K562 (cell line): ENCODE data around the gene PLEKHA6. TPM values are rescaled to one million over a fixed set of nuclear protein-coding genes. Genes with fewer than 3 reads are reported as not detected.
A peak's percentile ranks its signal among the peaks of the same experiment; 100 is the strongest.

Source experiments
- BRD9 ChIP-seq: fragments of 450-650 bp; IDR thresholded peaks from 2 replicates; pipeline ENCODE4 v1.6.1; 2018; ENCODE audit warnings: low read depth; ENCODE audit not compliant: partially characterized antibody
- CEBPB ChIP-seq: fragments of 450-650 bp; IDR thresholded peaks from 2 replicates; pipeline ENCODE4 v1.6.1; 2016; ENCODE audit warnings: missing genetic modification characterization, missing compliant biosample characterization
- CEBPG ChIP-seq, 3 experiments: fragments of 200-800 bp in 1 of 3; sonication (Bioruptor generic) in 1 of 3; sonication (generic) in 1 of 3; formaldehyde crosslinking in 1 of 3; IDR thresholded peaks in 2 of 3; conservative IDR thresholded peaks in 1 of 3; 2 replicates each; pipeline versions ENCODE4 v1.6.1 to v1.8.0; 2016 to 2022; ENCODE audit warnings: missing compliant biosample characterization in 2 of 3, missing genetic modification characterization in 2 of 3, mild to moderate bottlenecking in 1 of 3, missing genetic modification reagents in 1 of 3
- CUX1 ChIP-seq: fragments of 200-800 bp; sonication (Bioruptor generic); IDR thresholded peaks from 2 replicates; pipeline ENCODE4 v1.6.1; 2016; ENCODE audit warnings: missing genetic modification characterization, missing compliant biosample characterization
- EGR1 ChIP-seq: fragments of 450-650 bp; conservative IDR thresholded peaks from 2 replicates; pipeline ENCODE4 v1.6.1; 2017; ENCODE audit warnings: mild to moderate bottlenecking
- GTF2A2 ChIP-seq: IDR thresholded peaks from 2 replicates; pipeline ENCODE4 v1.6.1; 2016; ENCODE audit warnings: mild to moderate bottlenecking, missing genetic modification characterization, missing compliant biosample characterization
- KDM4B ChIP-seq, 2 experiments: fragments of 450-650 bp in 1 of 2; sonication (generic) in 1 of 2; IDR thresholded peaks; 2 replicates each; pipeline ENCODE4 v1.6.1; 2016 to 2017; ENCODE audit warnings: borderline replicate concordance in 2 of 2, antibody characterized with exemption in 1 of 2, low read depth in 1 of 2, mild to moderate bottlenecking in 1 of 2
- PRMT5 ChIP-seq: sonication (generic); formaldehyde crosslinking; IDR thresholded peaks from 2 replicates; pipeline ENCODE4 v1.5.0; 2020; ENCODE audit warnings: missing genetic modification reagents
- RBM39 ChIP-seq: fragments of 200-400 bp; formaldehyde crosslinking; optimal IDR thresholded peaks from 2 replicates; pipeline ENCODE3; 2018; ENCODE audit warnings: low read depth, low read length
- SRSF3 ChIP-seq: fragments of 200-400 bp; formaldehyde crosslinking; IDR thresholded peaks from 2 replicates; pipeline ENCODE4 v1.6.1; 2016; ENCODE audit warnings: mild to moderate bottlenecking, low read length, moderate library complexity; ENCODE audit not compliant: insufficient read depth
- TCFL5 ChIP-seq: fragments of 250-450 bp; sonication (Bioruptor Pico); conservative IDR thresholded peaks from 2 replicates; pipeline ENCODE4 v1.6.1; 2021; ENCODE audit warnings: mild to moderate bottlenecking, moderate library complexity, matching md5 sums
- TSC22D4 ChIP-seq: fragments of 450-650 bp; IDR thresholded peaks from 2 replicates; pipeline ENCODE4 v1.6.1; 2016; ENCODE audit warnings: missing genetic modification characterization, missing biosample characterization, control low read depth
- ZNF239 ChIP-seq: fragments of 250-450 bp; sonication (Bioruptor Pico); IDR thresholded peaks from 2 replicates; pipeline ENCODE4 v1.4.0; 2020; ENCODE audit warnings: mild to moderate bottlenecking
- ZNF274 ChIP-seq: IDR thresholded peaks from 2 replicates; pipeline ENCODE4 v1.6.1; 2011; ENCODE audit warnings: low read depth, mild to moderate bottlenecking, low read length, moderate library complexity, borderline replicate concordance
- polyA plus RNA-seq, 8 experiments: library from polyadenylated mRNA; depleted of rRNA in 4 of 8; stranded (reverse) in 5 of 8; unstranded in 3 of 8; fragments of >200 nt; fragmentation: Nextera tagmentation in 2 of 8; fragmentation: Illumina TruSeq in 1 of 8; extraction: Ambion mirVana in 2 of 8; extraction: Trizol in 1 of 8; gene quantifications; 2 replicates each; pipeline versions ENCODE4 v1.2.1 to v1.2.3, GENCODE V29; 2011 to 2014; ENCODE audit warnings: inconsistent platforms in 1 of 8, missing spikeins in 1 of 8
- total RNA-seq, 7 experiments: library from RNA; depleted of rRNA in 6 of 7; stranded (reverse); fragments of >200 nt in 6 of 7; fragmentation: Illumina TruSeq in 2 of 7; extraction: Trizol in 2 of 7; gene quantifications; 2 replicates each; pipeline versions ENCODE4 v1.2.1 to v1.2.3, GENCODE V29; 2011 to 2021; ENCODE audit warnings: low replicate concordance in 1 of 7
- TF ChIP-seq, protein P1 (sequence below): conservative IDR thresholded peaks from 2 replicates; pipeline ENCODE4 v1.6.1; 2011; ENCODE audit warnings: low read depth, mild to moderate bottlenecking, low read length; ENCODE audit not compliant: control insufficient read depth

PLEKHA6 gene
- total and polyA plus RNA-seq, 9 of the 15 experiments (the other 6 are each of a cell fraction or from before 2014, with no cell fraction given), result under 0.01 to 0.33 (median 0.01) TPM; not detected in 4

DNA sequence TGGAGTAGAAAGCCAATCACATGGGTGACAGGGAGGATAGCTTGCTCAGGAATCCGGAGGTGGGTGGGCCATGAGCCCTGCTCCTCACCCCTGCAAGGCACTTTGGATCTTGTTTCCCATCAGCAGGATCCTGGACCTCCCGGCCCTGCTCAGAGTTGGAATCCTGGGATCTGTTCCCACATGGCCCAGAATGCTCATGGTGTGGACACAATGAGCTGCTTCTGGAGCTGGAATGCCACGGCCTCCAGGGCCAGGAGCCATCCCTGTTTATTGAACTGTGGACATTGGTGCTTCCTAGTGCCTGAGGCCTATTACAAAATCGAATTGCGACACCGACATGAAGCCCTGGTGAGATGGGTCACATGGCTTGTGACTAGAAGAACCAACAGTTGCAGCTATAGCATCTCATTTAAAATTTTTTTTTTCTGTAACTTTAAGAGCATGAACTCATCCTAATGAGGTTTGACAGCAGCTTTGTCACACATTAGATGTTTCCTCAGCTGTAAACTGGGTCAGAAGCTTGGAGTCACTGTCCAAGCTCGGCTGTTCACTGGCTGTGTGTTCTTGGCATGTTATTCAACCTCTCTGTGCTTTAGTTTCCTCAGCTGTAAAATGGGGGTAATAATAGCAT lies 105.6 kb downstream of the PLEKHA6 start (continued):
- TF ChIP-seq SRSF3 (no peak), ZNF239 (no peak), PRMT5 (CRISPR knock-in tag) (no peak), TCFL5 (CRISPR knock-in tag) (no peak), TSC22D4 (tag) (no peak), CUX1 (CRISPR knock-in tag) (no peak), CEBPG (CRISPR knock-in tag; IDR thresholded peaks at IDR 0.05) (0 out of 2 replicates have a peak, but pooled peaks have one; percentile 41), CEBPG (tag; conservative IDR thresholded peaks at IDR 0.05 in 1 of 2, IDR thresholded peaks at IDR 0.05 in 1 of 2) (peak; percentile 44 to 61; a peak in 3 of 4 replicates), RBM39 (no peak), EGR1 (no peak), GTF2A2 (no peak), KDM4B (IDR thresholded peaks at IDR 0.05; ENCODE audit: borderline replicate concordance in 2 of 2, low read depth in 1 of 2) (no peak), BRD9 (peak; percentile 86), CEBPB (peak; percentile 80), ZNF274 (no peak)
- TF ChIP-seq, protein P1, sequence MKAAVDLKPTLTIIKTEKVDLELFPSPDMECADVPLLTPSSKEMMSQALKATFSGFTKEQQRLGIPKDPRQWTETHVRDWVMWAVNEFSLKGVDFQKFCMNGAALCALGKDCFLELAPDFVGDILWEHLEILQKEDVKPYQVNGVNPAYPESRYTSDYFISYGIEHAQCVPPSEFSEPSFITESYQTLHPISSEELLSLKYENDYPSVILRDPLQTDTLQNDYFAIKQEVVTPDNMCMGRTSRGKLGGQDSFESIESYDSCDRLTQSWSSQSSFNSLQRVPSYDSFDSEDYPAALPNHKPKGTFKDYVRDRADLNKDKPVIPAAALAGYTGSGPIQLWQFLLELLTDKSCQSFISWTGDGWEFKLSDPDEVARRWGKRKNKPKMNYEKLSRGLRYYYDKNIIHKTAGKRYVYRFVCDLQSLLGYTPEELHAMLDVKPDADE, result no peak
